22Rv1 (cell line): Measurements from ENCODE around the gene IL17RD.

ENCODE experiments used
- H3K27ac ChIP-seq: fragments of 450-650 bp; 2 replicates; pipeline ENCODE4 v1.5.1; 2017
- CTCF ChIP-seq: fragments of 450-650 bp; IDR thresholded peaks from 2 replicates; pipeline ENCODE4 v1.5.1; 2017; ENCODE audit warnings: mild to moderate bottlenecking
- ZFX ChIP-seq: fragments of 450-650 bp; IDR thresholded peaks from 2 replicates; pipeline ENCODE4 v1.6.1; 2017; ENCODE audit warnings: antibody characterized with exemption, borderline replicate concordance

IL17RD gene

GRCh38 chr3:57151749-57152148 lies 13.4 kb downstream of the IL17RD start:
- TF ChIP-seq CTCF = no peak
- no peak for TF ChIP-seq ZFX
- H3K27ac ChIP-seq = no peak overlapping the region

DNA sequence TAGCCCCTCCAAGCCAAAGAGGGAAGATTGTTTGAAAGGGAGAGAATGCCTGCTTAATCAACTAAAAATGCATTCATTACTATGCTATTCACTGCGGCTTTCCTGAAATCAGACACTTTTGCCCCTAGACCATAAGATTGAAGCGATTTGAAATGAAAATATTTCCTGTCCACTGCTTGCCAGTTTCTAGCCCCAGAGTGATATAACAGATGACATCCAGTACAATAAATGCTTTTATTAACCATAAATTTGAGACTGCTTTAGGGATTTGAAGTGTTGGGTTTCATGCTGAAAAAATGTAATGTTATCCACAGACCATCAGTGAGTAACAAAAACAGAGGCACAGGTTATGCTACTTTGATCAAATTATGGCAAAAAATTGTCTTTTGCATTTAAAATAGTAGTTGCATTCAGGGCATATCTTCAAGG lies 14.1 kb downstream of the IL17RD start:
- no peak overlapping the region for H3K27ac ChIP-seq

GRCh38 chr3:57150113-57150581 lies 15.0 kb downstream of the IL17RD start:
- TF ChIP-seq ZFX = no peak
- TF ChIP-seq CTCF = no peak
- H3K27ac ChIP-seq = no peak overlapping the region

More for the DNA sequence above, 14.1 kb downstream of the IL17RD start:
- TF ChIP-seq CTCF (no peak), ZFX (no peak)

DNA sequence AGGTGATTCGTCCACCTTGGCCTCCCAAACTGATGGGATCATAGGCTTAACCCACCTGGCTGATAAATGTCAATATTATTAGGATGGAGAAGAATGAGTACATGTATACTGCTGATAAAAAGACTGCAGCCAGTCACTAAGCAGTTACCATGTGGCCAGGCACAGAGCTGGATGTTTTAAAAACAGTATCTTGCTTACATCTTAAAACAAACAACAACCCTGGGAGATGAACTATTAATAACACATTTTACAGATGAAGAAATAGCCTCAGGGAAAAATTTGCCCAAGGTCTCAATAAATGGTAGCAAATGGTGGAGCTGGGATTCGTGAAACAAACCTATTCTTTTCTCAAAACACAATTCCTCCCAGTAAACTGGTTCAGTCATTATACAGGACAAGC lies 18.1 kb downstream of the IL17RD start:
- H3K27ac ChIP-seq = peak overlapping the region; percentile 87
- no peak for TF ChIP-seq ZFX

DNA sequence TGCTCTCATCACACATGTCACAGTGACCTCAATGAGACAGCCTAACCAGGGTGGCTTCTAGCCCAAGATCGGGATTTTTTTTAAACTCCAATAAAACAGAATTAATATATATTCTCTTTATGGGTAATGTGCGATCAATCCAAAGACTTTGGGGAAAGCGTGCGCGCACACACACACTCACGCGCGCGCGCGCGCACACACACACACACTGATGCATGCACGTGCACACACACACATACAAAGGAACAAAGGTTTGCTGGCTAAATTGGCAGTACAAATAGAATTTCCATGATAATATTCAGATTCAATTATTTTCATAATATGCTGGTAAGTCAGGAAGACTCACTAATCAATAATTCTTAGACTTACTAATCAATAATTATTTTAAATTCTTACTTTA lies 19.3 kb downstream of the IL17RD start:
- no peak overlapping the region for H3K27ac ChIP-seq
- TF ChIP-seq ZFX (no peak), CTCF (no peak)

GRCh38 chr3:57144952-57145351 lies 20.2 kb downstream of the IL17RD start:
- TF ChIP-seq CTCF (no peak), ZFX (no peak)
- H3K27ac ChIP-seq = no peak overlapping the region

DNA sequence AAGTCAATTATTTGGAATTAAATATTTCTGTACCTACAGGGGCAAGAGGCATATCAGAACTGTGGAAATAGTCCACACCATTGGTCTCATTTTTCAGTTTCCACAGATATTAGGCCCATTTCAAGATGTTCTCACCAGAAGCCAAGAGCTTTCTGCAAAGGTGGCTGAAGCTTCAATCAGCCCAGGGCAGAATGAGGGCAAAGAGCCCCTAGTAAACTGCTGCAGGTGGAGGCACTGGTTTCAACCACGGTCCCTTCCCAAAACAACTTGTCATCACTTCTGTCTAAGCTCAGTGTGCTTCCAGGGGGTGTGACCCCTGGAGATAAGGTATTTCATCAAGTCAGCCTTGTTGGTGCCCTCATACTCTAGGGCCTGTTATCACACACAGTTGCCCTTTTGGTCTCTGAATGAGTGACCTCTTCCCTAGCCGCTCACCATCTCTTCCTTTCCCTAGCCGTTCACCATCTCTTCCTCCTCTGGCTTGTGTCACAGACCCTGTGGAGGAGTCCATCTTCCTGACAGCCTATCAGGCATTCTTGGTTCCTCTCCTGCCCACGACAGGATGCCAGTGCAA lies 21.2 kb downstream of the IL17RD start:
- H3K27ac ChIP-seq = no peak overlapping the region
- TF ChIP-seq CTCF (no peak), ZFX (no peak)

GRCh38 chr3:57142411-57142723 lies 22.8 kb downstream of the IL17RD start:
- TF ChIP-seq CTCF = no peak
- no peak for TF ChIP-seq ZFX
- no peak overlapping the region for H3K27ac ChIP-seq
